ENCODE results near the gene NFYA. TPM values are rescaled to one million over a fixed set of nuclear protein-coding genes. Genes with fewer than 3 reads are reported as not detected.

The NFYA gene
- total and polyA plus RNA-seq, 9 of the 15 experiments (the other 6 are each of a cell fraction or from before 2014, with no cell fraction given) = 7.3 to 37.1 (median 21.8) TPM

GRCh38 chr6:41071923-41072835, 595 bp upstream of the NFYA start, which contains the start of gene OARD1 (continued):
- TF ChIP-seq FOXO4 (CRISPR knock-in tag; IDR thresholded peaks at IDR 0.05) (no peak), L3MBTL2 (IDR thresholded peaks at IDR 0.05) (0 out of 2 replicates have a peak, but pooled peaks have one; percentile 35), ATF7 (IDR thresholded peaks at IDR 0.05) (peak; percentile 38; the same call in 1 of the 2 replicates), ZFP1 (CRISPR knock-in tag; IDR thresholded peaks at IDR 0.05) (peak; percentile 4; the same call in 1 of the 2 replicates), FOXM1 (IDR thresholded peaks at IDR 0.05; ENCODE audit: low read depth) (no peak), FOXM1 (CRISPR knock-in tag; IDR thresholded peaks at IDR 0.05; ENCODE audit: low read depth) (no peak), CC2D1A (IDR thresholded peaks at IDR 0.05) (peak; percentile 63; the same call in 1 of the 2 replicates), LEF1 (IDR thresholded peaks at IDR 0.05) (0 out of 2 replicates have a peak, but pooled peaks have one; percentile 27), E2F3 (CRISPR knock-in tag; IDR thresholded peaks at IDR 0.05) (peak; percentile 65; the same call in 1 of the 2 replicates), THRAP3 (IDR thresholded peaks at IDR 0.05; ENCODE audit: borderline replicate concordance) (peak; percentile 72), RBM17 (IDR thresholded peaks at IDR 0.05; ENCODE audit: borderline replicate concordance, low read depth, low read length) (no peak), ZC3H4 (CRISPR knock-in tag; IDR thresholded peaks at IDR 0.05; ENCODE audit: borderline replicate concordance) (no peak; the same call in 1 of the 2 replicates), RBFOX2 (IDR thresholded peaks at IDR 0.05; ENCODE audit: low read depth, low read length) (peak; percentile 81), ZEB2 (IDR thresholded peaks at IDR 0.05) (0 out of 2 replicates have a peak, but pooled peaks have one; percentile 20), PHF21A (IDR thresholded peaks at IDR 0.05; ENCODE audit: borderline replicate concordance, low read depth) (no peak), TCF3 (CRISPR knock-in tag; IDR thresholded peaks at IDR 0.05) (0 out of 2 replicates have a peak, but pooled peaks have one; percentile 2), NR4A1 (CRISPR knock-in tag; IDR thresholded peaks at IDR 0.05) (no peak), NR4A1 (tag; IDR thresholded peaks at IDR 0.05) (peak; percentile 59; the same call in 1 of the 2 replicates), RCOR1 (IDR thresholded peaks at IDR 0.05; ENCODE audit: borderline replicate concordance in 1 of 2, low read depth in 2 of 2, low read length in 2 of 2) (no peak; a peak in 1 of 4 replicates)
- TF ChIP-seq, protein P1, sequence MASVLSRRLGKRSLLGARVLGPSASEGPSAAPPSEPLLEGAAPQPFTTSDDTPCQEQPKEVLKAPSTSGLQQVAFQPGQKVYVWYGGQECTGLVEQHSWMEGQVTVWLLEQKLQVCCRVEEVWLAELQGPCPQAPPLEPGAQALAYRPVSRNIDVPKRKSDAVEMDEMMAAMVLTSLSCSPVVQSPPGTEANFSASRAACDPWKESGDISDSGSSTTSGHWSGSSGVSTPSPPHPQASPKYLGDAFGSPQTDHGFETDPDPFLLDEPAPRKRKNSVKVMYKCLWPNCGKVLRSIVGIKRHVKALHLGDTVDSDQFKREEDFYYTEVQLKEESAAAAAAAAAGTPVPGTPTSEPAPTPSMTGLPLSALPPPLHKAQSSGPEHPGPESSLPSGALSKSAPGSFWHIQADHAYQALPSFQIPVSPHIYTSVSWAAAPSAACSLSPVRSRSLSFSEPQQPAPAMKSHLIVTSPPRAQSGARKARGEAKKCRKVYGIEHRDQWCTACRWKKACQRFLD (CRISPR knock-in tag; IDR thresholded peaks at IDR 0.05) = no peak
- TF ChIP-seq, protein P2, sequence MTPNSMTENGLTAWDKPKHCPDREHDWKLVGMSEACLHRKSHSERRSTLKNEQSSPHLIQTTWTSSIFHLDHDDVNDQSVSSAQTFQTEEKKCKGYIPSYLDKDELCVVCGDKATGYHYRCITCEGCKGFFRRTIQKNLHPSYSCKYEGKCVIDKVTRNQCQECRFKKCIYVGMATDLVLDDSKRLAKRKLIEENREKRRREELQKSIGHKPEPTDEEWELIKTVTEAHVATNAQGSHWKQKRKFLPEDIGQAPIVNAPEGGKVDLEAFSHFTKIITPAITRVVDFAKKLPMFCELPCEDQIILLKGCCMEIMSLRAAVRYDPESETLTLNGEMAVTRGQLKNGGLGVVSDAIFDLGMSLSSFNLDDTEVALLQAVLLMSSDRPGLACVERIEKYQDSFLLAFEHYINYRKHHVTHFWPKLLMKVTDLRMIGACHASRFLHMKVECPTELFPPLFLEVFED (CRISPR knock-in tag; conservative IDR thresholded peaks at IDR 0.05) = no peak

All from K562 (cell line).